Uterus (tissue), 2 donors: ENCODE data around the gene C10orf62.

Source experiments
- POLR2A ChIP-seq, 2 donors: fragments of 450-650 bp; IDR thresholded peaks; one replicate each; pipeline ENCODE4 v1.6.1; 2016; ENCODE audit warnings: antibody characterized with exemption in 2 of 2, mild to moderate bottlenecking in 1 of 2, moderate library complexity in 1 of 2
- TF ChIP-seq, protein P1 (sequence below), 4 experiments: fragments of 200-600 bp in 2 of 4; fragments of 450-650 bp in 2 of 4; sonication (generic) in 2 of 4; IDR thresholded peaks; one replicate each; pipeline ENCODE4 v1.5.1; 2016 to 2019; ENCODE audit warnings: antibody characterized with exemption in 4 of 4, mild to moderate bottlenecking in 2 of 4, moderate library complexity in 1 of 4

- TF ChIP-seq, protein P1, sequence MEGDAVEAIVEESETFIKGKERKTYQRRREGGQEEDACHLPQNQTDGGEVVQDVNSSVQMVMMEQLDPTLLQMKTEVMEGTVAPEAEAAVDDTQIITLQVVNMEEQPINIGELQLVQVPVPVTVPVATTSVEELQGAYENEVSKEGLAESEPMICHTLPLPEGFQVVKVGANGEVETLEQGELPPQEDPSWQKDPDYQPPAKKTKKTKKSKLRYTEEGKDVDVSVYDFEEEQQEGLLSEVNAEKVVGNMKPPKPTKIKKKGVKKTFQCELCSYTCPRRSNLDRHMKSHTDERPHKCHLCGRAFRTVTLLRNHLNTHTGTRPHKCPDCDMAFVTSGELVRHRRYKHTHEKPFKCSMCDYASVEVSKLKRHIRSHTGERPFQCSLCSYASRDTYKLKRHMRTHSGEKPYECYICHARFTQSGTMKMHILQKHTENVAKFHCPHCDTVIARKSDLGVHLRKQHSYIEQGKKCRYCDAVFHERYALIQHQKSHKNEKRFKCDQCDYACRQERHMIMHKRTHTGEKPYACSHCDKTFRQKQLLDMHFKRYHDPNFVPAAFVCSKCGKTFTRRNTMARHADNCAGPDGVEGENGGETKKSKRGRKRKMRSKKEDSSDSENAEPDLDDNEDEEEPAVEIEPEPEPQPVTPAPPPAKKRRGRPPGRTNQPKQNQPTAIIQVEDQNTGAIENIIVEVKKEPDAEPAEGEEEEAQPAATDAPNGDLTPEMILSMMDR (IDR thresholded peaks at IDR 0.05), result no peak
- no peak for TF ChIP-seq POLR2A (IDR thresholded peaks at IDR 0.05)
Observed at GRCh38 chr10:97623277-97623676, 33.8 kb downstream of the C10orf62 start.
